LNCAP (cell line): ENCODE results near the gene S100A13.

Source experiments
- CTCF ChIP-seq: fragments of 450-650 bp; IDR thresholded peaks from 2 replicates; pipeline ENCODE4 v1.5.1; 2017; ENCODE audit warnings: mild to moderate bottlenecking

S100A13 gene

GRCh38 chr1:153626904-153627714 lies at the start of gene S100A13:
S100A13 (minus strand) TSS chr1:153627505; CDS start chr1:153626472, 1,033 bp downstream.
- no peak for TF ChIP-seq CTCF

DNA sequence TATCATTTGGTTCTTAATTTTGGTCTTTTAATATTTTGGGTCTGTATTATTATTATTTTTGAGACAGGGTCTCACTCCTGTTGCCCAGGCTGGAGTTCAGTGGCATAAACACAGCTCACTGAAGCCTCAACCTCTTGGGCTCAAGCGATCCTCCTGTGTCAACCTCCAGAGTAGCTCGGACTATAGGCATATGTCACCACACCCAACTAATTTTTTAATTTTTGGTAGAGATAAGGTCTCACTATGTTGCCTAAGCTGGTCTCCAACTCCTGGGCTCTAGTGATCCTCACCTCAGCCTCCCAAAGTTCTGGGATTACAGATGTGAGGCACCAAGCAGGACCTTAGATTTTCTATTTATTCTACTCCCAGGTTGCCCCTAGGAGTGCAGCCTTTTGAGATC lies 46.2 kb upstream of the S100A13 start:
- no peak for TF ChIP-seq CTCF

DNA sequence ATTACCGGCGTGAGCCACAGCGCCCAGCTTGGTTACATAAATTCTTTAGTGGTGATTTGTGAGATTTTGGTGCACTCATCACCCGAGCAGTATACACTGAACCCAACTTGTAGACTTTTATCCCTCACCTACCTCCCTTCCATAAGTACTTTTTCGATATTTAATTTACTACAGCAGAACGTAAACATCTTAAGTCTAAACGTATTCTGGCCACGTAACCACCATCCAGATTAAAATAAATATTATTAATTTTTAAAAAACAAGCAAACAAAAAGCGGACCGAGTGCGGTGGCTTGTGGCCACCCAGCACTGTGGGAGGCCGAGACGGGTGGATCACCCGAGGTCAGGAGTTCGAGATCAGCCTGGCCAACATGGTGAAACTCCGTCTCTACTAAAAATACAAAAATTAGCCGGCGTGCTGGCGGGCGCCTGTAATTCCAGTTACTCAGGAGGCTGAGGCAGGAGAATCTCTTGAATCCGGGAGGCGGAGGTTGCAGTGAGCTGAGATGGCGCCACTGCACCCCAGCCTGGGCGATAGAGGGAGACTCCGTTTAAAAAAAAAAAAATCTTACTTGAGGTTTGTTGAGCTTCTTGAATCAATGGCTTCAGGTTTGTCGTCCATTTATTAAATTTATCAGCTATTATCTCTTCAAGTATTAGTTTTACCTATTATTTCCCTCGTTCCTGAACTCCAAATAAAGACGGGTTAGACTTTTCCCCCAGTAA lies 44.5 kb upstream of the S100A13 start:
- TF ChIP-seq CTCF: peak; percentile 34; the same call in 1 of the 2 replicates

- TF ChIP-seq CTCF: peak; percentile 48; the same call in 1 of the 2 replicates
Measured at GRCh38 chr1:153670859-153671627, 43.7 kb upstream of the S100A13 start, which contains the start of gene ILF2. ILF2 (minus strand) TSS chr1:153670993; CDS start chr1:153670922, 71 bp downstream.

GRCh38 chr1:153670257-153670858 lies 43.1 kb upstream of the S100A13 start:
- no peak for TF ChIP-seq CTCF

DNA sequence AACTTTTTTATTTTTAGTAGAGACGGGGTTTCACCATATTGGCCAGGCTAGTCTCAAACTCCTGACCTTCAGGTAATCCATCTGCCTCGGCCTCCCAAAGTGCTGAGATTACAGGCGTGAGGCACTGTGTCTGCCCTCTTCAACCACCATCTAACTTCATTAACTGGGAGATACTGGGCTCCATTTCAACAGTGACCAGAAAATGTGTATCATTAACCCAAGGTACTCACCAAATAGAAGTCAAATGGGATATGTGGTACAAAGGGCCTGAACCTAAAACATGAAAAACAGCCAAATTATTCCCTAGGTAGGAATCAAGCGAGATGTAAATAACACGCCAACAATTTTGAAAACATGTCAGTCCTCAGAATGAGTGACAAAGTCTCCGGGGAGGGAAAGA lies 42.3 kb upstream of the S100A13 start:
- TF ChIP-seq CTCF: no peak

- no peak for TF ChIP-seq CTCF
Measured at GRCh38 chr1:153667439-153667838, 40.1 kb upstream of the S100A13 start.
